Measurements from ENCODE around the gene FOSB.
A peak's percentile ranks its signal among the peaks of the same experiment; 100 is the strongest.
"Not testable (repeated sequence)": the region's sequence is repeated elsewhere in the genome, so short reads cannot be mapped to it uniquely, and the experiment has no call there.

Gene FOSB

DNA sequence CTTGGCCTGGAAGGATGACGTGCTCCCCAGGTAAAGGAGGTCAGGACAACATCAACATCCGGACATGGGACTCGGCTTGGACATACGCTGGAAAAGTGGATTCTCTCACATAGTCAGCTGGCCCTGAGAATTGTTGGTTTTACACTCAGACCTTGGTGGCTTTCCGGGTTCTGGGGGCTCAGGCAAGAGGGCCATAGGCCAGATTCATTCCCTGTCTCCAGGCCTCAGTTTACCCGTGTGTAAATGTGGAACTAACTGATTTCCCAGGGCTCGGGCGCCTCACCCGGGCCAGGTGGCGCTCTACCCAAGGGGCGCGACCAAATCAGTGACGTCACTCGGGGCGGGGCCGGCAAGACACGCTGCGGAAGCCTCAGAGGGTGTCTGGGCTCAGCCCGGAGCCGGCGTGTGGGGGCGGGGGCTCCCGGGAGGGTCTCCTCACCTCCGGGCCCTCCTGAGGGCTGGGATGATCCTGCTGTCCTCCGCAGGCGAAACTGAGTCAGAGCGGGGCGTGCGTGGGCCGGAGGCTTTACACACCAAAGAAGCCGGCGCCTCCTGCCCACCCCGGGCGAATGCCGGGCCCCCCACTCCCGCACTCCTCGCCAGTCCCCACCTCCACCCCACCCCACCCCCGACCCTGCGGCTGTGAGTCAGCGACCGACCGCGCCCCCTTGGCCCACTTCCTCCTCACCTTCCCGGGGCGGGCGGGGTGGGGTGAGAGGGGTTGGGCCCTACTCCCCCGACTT lies 38.6 kb downstream of the FOSB start:
- peak; percentile 75 for DNase-seq (ENCODE audit: low read depth)

DNA sequence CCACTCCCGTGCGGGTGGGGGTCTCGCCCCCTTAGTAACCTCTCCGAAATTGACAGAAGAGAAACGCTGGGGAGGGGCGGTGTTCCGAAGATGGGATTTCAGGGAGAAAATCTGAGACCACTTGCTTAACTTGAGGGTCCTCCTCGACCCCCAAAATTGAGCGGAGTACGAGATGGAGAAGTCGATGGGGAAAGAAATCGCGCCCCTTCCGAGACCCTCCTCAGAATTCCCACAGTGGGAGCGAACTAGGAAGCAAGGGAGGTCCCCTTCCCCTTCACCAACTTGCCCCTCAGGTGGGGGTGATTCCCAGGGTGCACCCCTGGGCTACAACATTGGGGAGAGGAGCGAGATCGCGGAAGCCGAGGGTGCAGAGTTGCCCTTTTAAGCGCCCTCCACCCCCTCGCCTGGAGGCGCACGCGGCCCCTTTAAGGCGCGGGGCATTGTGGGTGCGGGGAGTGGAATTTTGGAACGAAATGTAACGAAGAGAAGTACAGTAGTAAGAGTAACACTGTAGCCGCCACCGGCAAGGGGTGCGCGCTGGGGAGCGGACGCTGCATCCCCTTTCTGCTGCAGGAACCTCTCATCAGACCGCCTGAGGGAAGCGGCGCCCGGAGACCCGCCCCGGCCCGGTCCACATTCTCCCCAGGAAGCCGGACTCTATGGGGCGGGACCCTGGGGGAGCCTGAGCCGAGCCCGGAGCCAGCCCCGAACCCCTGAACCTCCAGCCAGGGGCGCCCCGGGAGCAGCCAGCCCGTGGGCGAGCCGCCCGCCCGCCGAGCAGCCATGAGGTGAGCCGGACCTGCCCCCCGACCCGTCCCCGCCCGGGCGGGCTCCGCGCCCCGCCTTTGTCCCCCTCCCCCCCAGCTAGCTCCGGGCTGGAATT lies 39.4 kb downstream of the FOSB start, which contains the start of gene VASP:
Gene VASP, plus strand, starts transcription at position 491 of the 883 bp plus-strand sequence. Its CDS starts 293 bp downstream, at position 784.
- peak; percentile 75 for DNase-seq (ENCODE audit: low read depth)

DNA sequence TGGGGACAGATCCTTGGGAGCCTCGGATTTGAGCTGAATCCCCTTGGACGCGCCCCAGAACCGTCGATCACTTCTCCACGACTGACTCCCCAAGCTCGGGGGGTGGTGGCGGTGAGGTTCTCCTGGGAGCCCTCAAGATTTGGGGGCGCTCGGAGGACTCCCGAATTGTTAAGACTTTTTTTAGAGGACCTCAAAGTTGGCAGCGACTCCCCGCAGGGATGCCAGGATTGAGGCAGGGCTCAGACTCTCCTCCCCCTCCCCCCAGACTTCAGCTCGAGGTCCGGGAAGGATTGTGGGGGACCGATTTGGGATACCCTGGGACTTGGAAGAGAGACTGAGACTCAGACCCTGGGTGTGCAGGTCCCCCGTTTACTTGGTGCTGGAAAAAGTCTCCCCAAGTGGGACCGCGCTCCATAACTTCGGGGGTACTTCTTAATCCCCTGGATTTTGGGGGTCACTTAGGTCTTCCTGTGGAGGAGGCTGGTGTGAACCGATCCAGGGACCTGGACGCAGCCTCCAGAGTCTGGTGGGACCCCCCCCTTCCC lies 40.1 kb downstream of the FOSB start:
- DNase-seq (ENCODE audit: low read depth) = no peak

DNA sequence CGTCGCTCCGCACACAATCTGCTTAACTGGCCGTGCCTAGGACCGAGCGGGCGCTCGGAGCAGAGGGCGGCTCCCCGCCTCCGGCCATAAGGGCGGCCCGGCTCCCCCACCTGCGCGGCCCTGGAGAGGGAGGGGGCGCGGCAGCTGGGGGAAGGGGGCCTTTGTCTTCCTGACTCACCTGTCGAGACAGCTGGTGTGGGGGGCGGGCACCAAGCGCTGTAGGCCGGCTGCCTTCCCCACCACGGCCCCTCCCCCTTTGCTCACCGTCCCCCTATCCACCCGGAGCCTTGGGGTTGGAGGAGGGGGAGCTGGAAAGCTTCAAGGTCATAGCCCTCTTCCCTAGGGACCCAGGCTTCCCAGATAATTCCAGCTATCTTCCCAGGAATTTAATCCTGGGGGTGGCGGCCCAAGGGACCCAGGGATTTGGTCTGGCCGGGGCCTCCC lies 40.6 kb downstream of the FOSB start:
- no peak for DNase-seq (ENCODE audit: low read depth)

DNA sequence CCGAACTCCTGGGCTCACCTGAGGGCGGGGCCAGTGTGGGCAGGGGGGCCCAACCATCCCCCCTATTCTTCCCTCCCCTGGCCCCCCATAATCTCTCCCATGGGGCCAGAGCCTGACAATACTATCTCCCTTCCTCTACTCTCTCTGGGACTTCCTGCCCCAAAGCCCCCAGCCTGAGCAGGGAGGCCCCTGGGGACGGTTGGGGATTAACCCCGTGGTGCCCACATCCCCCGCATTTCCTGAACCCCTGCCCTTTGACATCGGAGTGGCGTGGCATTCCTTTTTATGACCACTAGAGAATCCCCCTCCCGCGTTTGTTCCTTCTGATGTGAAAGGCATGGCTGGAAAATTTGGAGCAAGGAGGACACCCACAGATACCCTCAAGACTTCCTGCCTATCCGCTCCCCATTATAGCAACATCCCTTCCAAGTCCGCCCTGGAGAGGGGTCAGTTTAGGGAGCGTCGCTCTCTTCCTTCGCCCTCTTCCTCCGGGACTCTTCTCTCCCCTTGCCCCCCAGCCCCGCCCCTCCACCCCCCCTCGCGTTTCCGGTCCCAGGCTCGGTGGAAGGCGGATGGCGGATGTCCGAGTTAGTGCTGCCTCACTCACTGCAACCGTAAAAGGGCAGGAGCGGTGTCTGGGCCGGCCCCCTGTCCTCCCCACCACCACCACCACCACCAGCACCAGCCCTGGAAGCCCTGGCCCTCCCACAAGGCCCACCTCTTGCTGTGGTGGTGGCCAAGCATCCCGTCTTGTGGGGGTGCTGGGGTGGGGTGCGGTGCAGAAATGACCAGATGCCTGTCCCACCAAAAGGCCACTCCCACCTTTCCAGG lies 41.3 kb downstream of the FOSB start:
- DNase-seq (ENCODE audit: low read depth) = peak; percentile 49

DNA sequence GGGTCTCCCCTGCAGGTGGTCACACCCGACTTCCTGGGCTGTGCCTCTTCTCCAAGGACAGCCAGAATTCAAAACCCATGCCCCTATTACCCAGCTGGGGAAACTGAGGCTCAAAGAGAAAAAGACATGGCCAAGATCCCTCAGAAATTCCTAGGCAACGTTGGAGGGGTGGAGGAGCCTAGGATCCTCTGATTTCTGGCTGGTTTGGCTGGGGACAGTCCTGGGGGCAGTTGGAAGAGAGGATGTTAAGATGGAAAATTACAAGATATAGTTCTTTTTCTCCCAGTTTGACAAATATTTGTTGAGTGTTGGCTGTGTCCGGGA lies 41.9 kb downstream of the FOSB start:
- no peak for DNase-seq (ENCODE audit: low read depth)

DNA sequence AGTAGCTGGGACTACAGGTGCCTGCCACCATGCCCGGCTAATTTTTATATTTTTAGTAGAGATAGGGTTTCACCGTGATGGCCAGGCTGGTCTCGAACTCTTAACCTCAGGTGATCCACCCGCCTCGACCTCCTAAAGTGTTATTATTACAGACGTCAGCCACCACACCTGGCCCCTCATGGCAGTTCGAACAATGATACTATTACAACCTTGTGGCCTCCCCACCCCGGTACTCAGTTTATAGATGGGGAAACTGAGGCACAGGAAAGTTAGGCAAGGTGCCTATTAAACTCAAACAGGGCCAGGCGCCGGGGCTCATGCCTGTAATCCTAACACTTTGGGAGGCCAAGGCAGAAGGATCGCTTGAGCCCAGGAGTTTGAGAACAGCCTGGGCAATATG lies 42.6 kb downstream of the FOSB start:
- not testable (repeated sequence) for DNase-seq (ENCODE audit: low read depth)

DNA sequence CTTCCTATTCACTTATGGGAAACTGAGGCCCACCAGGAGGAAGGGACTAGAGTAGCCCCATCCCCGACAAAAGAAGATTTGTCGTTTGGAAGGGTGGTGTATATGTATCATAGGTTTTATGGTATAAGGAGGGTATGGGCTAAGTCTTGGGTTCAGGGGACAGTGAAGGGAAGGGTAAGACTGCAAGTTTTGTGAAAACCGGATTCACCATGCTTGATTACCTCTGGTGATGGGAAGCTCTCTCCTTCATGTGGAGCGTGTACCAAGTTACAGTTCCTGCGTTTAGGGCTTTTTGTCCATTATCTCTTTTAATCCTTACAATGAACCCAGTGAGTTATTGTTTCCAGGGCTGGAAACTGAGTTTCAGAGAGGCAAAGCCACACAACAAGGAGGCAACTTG lies 43.3 kb downstream of the FOSB start:
- no peak for DNase-seq (ENCODE audit: low read depth)

DNA sequence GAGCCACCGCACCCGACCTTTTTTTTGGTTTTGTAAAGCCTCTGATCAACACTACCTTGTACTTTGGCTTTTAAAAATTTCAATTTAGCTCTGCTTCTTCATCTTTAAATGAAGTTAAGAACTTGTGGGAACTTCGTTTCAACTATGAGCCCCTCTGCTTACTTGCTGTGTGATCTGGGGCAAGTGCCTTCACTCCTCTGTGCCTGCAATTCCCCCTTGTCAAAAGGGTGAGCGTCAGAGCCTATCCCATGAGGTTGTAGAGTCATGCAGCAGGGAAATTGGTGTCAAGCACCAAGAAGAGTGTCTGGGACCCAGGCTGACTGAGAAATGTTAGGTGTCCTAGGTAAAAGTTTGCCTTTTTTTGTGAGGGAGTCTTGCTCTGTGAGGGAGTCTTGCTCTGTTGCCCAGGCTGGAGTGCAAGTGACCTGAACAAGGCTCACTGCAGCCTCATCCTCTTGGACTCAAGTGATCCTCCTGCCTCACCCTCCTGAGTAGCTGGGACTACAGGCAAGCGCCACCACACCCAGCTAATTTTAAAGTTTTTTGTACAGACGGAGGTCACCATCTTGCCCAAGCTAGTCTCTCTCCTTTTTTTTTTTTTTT lies 45.2 kb downstream of the FOSB start:
- DNase-seq (ENCODE audit: low read depth) = no peak

DNA sequence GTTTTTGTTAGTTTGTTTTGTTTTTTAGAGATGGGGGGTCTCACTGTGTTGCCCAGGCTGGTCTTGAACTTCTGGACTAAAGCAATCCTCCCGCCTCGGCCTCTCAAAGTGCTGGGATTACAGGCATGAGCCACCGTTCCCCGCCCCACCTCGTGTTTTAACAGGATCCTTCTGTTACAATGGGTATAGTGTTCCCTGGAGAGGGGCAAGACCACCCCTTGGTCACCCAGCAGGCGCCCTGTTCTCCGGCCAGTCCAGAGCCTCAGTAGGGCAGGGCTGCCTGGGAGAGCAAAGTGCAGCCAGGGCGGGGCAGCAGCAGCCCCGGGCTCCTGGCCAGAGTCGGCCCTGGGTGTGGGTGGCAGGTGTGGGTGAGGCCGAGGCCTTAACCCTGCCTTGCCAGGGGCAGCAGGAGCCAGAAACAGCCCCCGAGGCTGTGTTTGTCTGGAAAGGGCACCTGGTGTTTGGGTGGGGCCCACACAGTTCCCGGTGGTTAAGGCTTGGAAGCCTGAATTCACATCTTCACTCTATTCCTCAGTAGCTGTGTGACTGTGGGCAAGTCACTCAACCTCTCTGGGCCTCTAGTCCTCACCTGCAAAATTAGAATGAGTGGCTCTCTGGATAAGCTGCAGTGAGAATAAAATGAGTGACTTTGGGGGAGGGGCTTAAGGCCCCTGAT lies 46.7 kb downstream of the FOSB start:
- DNase-seq (ENCODE audit: low read depth) = no peak

DNA sequence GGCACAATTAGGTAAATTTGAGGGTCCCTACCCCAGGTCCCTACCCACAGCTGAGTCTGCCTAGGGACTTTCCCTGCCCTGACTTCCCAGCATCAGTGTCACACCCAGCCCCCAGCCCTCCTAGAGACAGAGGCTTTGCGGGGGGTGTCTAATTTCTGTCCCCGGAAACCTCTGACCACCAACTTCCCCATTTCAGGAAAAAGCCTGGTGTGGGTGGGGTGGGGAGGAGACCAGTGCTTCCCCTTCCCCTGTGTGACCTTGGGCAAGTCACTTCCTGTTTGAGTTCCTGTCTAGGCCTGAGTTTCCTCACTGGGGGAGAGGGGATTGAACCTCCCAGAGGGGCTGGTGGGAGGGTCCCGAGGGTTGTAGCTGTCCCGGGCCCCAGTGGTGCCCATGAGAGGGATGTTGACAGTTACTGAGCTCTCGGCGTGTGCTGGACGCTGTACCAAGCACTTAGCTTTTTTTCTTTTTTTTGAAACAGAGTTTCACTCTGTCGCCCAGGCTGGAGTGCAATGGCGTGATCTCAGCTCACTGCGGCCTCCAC lies 47.4 kb downstream of the FOSB start:
- no peak for DNase-seq (ENCODE audit: low read depth)

DNA sequence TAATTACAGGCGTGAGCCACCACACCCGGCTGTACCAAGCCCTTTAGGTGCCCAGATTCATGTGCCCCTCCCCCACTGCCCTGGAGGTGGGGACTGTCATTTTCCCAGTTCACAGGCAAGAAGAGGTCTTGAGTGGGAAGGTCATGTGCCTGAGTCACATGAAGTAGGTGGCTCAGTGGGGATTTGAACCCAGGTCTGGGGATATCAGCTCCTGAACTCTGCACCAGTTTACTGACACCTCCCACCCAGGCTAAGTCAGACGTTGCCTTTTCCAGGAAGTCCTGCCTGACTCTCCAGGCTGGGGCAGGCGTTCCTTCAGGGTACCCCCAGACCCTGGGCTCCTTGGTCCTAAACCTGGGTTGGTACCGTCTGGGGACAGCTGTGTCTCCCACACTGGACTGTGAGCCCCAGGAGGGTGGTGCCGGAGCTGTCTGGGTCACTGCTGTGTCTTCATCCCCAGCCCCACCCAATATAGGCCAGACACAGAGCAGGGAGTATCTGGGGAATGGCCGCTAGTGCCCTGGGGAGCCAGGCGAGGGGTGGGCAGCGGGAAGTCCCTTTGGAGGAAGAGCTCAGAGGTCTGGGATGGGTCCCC lies 48.1 kb downstream of the FOSB start:
- no peak for DNase-seq (ENCODE audit: low read depth)

DNA sequence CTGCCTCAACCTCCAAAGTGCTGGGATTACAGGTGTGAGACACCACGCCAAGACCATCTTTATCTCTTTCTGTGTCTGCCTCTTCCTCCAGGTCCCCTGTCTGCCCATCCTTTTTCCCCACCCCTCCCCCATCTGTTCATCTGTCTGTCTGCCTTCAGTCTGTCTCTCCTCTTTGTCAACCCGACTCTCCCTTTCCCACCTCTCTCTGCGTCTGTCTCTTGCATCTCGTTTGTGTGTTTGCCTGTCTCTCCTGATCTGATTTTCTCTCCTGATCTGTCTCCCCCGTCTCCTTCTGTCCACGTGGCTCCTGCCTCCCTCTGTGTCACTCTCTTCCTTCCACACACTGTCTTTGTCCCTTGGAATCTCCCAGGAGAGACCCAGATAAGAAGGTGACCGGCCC lies 49.4 kb downstream of the FOSB start:
- DNase-seq (ENCODE audit: low read depth) = no peak

DNA sequence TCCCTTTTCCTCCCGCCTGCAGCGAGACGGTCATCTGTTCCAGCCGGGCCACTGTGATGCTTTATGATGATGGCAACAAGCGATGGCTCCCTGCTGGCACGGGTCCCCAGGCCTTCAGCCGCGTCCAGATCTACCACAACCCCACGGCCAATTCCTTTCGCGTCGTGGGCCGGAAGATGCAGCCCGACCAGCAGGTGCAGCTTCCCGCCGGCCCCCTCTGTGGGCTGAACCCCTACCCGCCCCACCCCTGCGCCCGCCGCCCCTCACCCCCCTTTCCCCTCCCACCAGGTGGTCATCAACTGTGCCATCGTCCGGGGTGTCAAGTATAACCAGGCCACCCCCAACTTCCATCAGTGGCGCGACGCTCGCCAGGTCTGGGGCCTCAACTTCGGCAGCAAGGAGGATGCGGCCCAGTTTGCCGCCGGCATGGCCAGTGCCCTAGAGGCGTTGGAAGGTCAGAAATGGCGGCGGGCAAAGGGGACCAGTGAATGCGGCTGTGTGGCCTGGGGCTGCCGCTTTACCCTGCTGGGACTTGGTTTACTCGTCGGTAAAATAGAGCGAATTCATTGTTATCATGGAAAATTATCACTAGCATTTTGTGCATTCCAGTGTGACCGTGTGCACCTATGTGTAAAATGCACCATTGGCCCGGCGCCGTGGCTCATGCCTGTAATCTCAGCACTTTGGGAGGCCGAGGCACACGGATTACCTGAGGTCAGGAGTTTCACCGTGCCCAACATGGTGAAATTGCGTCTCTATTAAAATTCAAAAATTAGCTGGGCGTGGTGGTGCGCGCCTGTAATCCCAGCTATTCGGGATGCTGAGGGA lies 50.1 kb downstream of the FOSB start:
- no peak for DNase-seq (ENCODE audit: low read depth)

DNA sequence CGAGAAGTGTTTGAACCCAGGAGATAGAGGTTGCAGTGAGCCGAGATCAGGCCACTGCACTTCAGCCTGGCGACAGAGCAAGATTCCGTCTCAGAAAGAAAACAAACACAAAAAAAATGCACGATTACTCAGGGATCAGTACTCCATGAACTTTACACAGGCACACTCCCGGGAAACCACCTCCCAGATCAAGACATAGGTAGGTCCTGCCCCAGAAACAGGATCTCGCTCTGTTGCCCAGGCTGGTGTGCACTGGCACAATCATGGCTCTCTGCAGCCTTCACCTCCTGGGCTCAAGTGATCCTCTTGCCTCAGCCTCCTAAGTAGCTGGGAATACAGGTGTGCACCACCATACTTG lies 50.7 kb downstream of the FOSB start:
- DNase-seq (ENCODE audit: low read depth) = no peak

DNA sequence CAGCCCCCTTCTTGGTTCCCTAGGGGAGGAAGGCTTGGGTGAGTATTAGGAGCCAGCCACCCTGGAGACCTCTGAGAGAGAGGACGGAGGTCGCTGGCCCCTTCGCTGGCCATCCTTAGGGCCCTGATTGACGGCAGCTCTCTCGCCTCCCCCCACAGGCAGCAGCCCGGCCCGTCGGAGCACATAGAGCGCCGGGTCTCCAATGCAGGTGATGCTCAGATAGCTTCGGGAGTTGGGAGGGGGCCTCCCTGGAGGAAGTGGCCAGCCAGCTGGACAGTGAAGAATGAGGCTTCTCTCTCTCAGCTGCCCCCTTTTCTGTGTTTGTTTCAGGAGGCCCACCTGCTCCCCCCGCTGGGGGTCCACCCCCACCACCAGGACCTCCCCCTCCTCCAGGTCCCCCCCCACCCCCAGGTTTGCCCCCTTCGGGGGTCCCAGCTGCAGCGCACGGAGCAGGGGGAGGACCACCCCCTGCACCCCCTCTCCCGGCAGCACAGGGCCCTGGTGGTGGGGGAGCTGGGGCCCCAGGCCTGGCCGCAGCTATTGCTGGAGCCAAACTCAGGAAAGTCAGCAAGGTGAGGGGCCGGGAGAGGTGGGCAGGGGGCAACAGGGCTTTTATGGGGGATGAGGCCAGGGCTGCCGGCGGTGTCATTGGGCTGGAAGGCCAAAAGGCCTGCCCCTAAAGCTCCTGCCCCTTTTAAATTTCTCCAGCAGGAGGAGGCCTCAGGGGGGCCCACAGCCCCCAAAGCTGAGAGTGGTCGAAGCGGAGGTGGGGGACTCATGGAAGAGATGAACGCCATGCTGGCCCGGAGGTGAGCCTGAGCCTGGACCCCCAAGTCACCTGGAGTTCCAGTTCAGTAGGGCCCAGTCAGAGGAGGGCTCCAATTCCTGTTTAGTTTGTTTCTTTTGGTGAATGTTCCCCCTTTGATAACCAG lies 54.5 kb downstream of the FOSB start:
- no peak for DNase-seq (ENCODE audit: low read depth)

DNA sequence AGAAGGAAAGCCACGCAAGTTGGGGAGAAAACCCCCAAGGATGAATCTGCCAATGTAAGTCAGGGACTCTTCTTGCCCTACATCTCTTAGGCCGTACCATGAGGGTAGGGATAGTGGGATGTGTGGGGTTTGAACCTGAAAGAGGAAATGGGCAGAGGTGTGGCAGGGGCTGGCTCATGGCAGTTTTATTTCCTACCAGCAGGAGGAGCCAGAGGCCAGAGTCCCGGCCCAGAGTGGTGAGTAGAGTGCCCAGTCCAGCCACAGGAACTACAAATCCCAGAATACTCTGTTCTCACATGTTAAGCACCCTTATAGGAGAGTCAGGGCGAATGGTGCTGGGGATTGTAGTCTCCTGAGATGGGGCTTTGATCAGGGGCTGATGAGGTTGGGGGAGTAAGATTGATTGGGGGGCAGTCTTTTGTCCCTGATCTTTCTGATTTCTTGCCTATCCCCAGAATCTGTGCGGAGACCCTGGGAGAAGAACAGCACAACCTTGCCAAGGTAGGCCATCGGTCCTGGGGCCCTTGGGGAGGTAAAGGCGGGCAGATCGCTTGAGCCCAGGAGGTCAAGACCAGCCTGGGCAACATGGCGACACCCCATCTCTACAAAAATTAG lies 56.0 kb downstream of the FOSB start:
- peak; percentile 73 for DNase-seq (ENCODE audit: low read depth)

DNA sequence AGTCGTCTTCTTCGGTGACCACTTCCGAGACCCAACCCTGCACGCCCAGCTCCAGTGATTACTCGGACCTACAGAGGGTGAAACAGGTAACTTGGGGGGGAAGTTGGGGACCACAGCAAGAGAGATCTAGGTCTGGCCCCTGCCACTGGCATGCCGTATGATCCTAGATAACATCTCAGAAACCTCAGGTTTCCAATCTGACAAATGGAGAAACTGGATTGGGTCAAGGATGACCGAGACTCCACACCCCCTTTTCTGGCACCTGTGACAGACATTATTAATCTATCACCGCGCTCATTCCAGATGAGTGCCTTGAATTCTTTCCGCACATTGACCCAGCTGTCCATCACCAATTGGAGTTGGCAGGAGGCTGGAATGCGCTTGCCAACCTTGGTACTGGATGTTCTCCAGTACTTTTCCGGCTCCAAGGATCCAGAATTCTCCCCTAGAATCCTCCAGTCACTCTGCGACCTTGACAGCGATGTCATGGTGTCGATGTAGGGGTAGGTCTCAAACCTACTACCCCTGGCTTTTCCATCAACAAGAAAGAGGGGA lies 56.9 kb downstream of the FOSB start:
- no peak for DNase-seq (ENCODE audit: low read depth)
